Caco-2 (cell line): ENCODE data around the gene GFRA1. TPM values are rescaled to one million over a fixed set of nuclear protein-coding genes. Genes with fewer than 3 reads are reported as not detected.

Source experiments
- BruUV-seq: library from RNA; stranded (reverse); fragments of 400-500 nt; replicated peaks from 2 replicates; lab custom pipeline; 2021; lab: Mats Ljungman, UMichigan
- CTCF ChIA-PET: fragments of 300-600 bp; sonication (Branson Sonifier 250); formaldehyde crosslinking; loops from one replicate; lab custom pipeline; 2022; ENCODE audit warnings: antibody characterized with exemption; lab: Charles Lee
- POLR2A ChIA-PET: fragments of 300-600 bp; sonication (Branson Sonifier 250); formaldehyde crosslinking; loops from one replicate; lab custom pipeline; 2022; ENCODE audit warnings: antibody characterized with exemption; lab: Charles Lee
- DNase-seq, 2 experiments: peaks; one replicate each; pipeline versions ENCODE4 v3.0.0 to v3.0.0-alpha.2; 2020 to 2022
- H3K27me3 ChIP-seq: replicated peaks from 2 replicates; pipeline ENCODE4 v1.6.0; 2011; ENCODE audit warnings: low read length; ENCODE audit not compliant: control insufficient read depth, insufficient read depth
- H3K36me3 ChIP-seq: 2 replicates; pipeline ENCODE4 v1.5.1; 2011; ENCODE audit warnings: low read length; ENCODE audit not compliant: control insufficient read depth, insufficient read depth
- H3K4me1 ChIP-seq: fragments of 250-450 bp; sonication (Bioruptor Pico); 2 replicates; pipeline ENCODE4 v1.5.1; 2020; ENCODE audit warnings: mild to moderate bottlenecking
- H3K4me3 ChIP-seq: 2 replicates; pipeline ENCODE4 v1.5.1; 2011; ENCODE audit warnings: low read depth, mild to moderate bottlenecking, control low read depth, low read length
- H3K9me3 ChIP-seq: fragments of 250-450 bp; sonication (Bioruptor Pico); 2 replicates; pipeline ENCODE4 v1.5.1; 2020; ENCODE audit warnings: mild to moderate bottlenecking, moderate library complexity
- H3K27ac Mint-ChIP-seq: one replicate; pipeline ENCODE4 v1.8.0; 2022; ENCODE audit warnings: mixed read lengths; ENCODE audit not compliant: unreplicated experiment
- H3K27me3 Mint-ChIP-seq: one replicate; pipeline ENCODE4 v1.8.0; 2022; ENCODE audit warnings: mixed read lengths; ENCODE audit not compliant: insufficient read depth, unreplicated experiment
- H3K36me3 Mint-ChIP-seq: one replicate; pipeline ENCODE4 v1.8.0; 2022; ENCODE audit warnings: mild to moderate bottlenecking, mixed read lengths; ENCODE audit not compliant: insufficient read depth, unreplicated experiment
- H3K4me1 Mint-ChIP-seq: one replicate; pipeline ENCODE4 v1.8.0; 2022; ENCODE audit warnings: low read depth, mixed read lengths; ENCODE audit not compliant: unreplicated experiment
- H3K4me3 Mint-ChIP-seq: one replicate; pipeline ENCODE4 v1.8.0; 2022; ENCODE audit warnings: mild to moderate bottlenecking, moderate library complexity, mixed read lengths; ENCODE audit not compliant: unreplicated experiment
- H3K9me3 Mint-ChIP-seq: one replicate; pipeline ENCODE4 v1.8.0; 2022; ENCODE audit warnings: mixed read lengths; ENCODE audit not compliant: unreplicated experiment
- intact Hi-C: fragments of 100-400 bp; cut with micrococcal nuclease; formaldehyde crosslinking; loops from one replicate; pipeline ENCODE4 v1.10.0; 2022; ENCODE audit not compliant: unreplicated experiment
- total RNA-seq: library from RNA; stranded (reverse); gene quantifications from 2 replicates; pipeline ENCODE4 v1.2.3, GENCODE V29; 2022
- TF ChIP-seq, protein P1 (sequence below), 2 experiments: fragments of 200-600 bp in 1 of 2; IDR thresholded peaks; 1 replicate in 1 of 2; 2 replicates in 1 of 2; pipeline versions ENCODE4 v1.5.1 to v1.8.0; 2011 to 2022; ENCODE audit warnings: antibody characterized with exemption in 1 of 2, control low read depth in 1 of 2, inconsistent platforms in 1 of 2, low read depth in 1 of 2, low read length in 1 of 2, mild to moderate bottlenecking in 1 of 2, moderate library complexity in 1 of 2; ENCODE audit not compliant: insufficient read depth in 1 of 2, severe bottlenecking in 1 of 2, unreplicated experiment in 1 of 2

The GFRA1 gene
- total RNA-seq, 1 experiment from 2014 or later, result not detected

DNA sequence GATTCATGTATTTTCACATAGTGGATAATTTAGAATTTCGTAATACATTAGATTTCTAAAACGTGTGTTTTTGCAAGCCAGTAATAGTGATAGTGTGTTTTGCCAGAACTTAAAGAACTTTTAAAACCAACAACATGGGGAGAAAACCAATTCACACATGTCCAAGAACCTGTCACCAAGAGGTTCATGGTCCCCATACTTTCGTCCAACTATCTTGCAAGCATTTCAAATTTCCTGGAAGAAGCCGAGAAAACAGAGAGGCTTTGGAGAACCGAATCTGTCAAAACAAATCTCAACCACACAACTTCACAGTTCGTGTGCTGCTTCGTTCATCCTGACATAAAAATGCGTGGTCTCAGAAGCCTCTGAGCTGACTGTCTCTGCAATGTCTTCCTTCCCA is 31.9 kb downstream of the GFRA1 start:
- Mint-ChIP-seq H3K4me1 (no peaks in the 10 kb centered on the region), H3K27me3 (peaks cover 6% of the 10 kb centered on the region), H3K27ac (no peak overlapping the region), H3K9me3 (no peaks in the 10 kb centered on the region), H3K4me3 (no peak overlapping the region), H3K36me3 (no peaks in the 10 kb centered on the region)
- Histone ChIP-seq H3K4me3 (no peak overlapping the region), H3K9me3 (no peaks in the 10 kb centered on the region), H3K27me3 (no peaks in the 10 kb centered on the region; the same call in 1 of the 2 replicates), H3K4me1 (no peaks in the 10 kb centered on the region), H3K36me3 (no peaks in the 10 kb centered on the region)
- ChIA-PET CTCF (no interaction called here), POLR2A (no interaction called here)
- TF ChIP-seq, protein P1, sequence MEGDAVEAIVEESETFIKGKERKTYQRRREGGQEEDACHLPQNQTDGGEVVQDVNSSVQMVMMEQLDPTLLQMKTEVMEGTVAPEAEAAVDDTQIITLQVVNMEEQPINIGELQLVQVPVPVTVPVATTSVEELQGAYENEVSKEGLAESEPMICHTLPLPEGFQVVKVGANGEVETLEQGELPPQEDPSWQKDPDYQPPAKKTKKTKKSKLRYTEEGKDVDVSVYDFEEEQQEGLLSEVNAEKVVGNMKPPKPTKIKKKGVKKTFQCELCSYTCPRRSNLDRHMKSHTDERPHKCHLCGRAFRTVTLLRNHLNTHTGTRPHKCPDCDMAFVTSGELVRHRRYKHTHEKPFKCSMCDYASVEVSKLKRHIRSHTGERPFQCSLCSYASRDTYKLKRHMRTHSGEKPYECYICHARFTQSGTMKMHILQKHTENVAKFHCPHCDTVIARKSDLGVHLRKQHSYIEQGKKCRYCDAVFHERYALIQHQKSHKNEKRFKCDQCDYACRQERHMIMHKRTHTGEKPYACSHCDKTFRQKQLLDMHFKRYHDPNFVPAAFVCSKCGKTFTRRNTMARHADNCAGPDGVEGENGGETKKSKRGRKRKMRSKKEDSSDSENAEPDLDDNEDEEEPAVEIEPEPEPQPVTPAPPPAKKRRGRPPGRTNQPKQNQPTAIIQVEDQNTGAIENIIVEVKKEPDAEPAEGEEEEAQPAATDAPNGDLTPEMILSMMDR (IDR thresholded peaks at IDR 0.05; ENCODE audit: insufficient read depth in 1 of 2, low read depth in 1 of 2, low read length in 1 of 2, severe bottlenecking in 1 of 2, unreplicated experiment in 1 of 2), result no peak
- BruUV-seq, result no TSS peak
- intact Hi-C loops, result no loop called here
- DNase-seq, result no peak

DNA sequence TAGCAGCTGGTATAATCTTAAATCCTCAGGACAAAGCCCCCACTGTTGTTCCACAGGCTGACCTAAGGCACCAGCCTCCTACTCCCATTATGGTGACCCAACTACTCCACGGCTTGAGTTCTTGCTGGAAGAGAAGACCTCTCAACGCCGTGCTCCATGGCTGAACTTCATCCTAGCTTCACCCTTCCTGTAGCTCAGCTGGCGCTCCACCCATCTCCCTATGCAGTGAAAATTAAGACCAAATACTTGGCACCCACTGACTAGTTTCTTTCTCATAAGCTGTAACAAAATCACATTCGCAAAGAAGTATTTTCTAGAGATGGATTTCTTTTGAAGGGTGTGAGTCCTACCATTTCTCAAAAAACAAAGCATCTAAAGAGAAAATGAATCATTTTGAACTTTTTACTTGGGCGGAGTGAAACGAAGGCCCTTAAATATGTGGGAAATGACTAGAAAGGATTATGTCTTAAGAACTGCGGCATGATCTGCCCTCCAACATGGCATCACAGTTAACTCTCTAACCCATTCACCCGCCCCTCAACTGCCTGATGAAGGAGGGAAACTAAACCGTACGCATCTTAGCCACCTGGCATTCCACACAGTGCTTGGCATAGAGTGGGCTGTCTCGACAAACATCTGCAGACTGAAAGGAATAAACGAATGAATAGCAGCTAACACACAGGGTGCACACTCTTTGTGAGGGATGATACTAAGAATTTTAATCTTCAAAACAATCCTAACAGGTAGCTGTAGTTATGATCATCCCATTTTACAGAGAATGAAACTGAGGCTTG is 32.7 kb downstream of the GFRA1 start:
- Histone ChIP-seq H3K27me3 (no peaks in the 10 kb centered on the region; the same call in 1 of the 2 replicates), H3K4me1 (no peaks in the 10 kb centered on the region), H3K36me3 (no peaks in the 10 kb centered on the region), H3K9me3 (no peaks in the 10 kb centered on the region), H3K4me3 (no peak overlapping the region)
- DNase-seq, result no peak
- intact Hi-C loops, result no loop called here
- Mint-ChIP-seq H3K36me3 (no peaks in the 10 kb centered on the region), H3K4me1 (no peaks in the 10 kb centered on the region), H3K27me3 (peaks cover 6% of the 10 kb centered on the region), H3K4me3 (no peak overlapping the region), H3K27ac (no peak overlapping the region), H3K9me3 (no peaks in the 10 kb centered on the region)
- ChIA-PET POLR2A (no interaction called here), CTCF (no interaction called here)
- BruUV-seq, result no TSS peak
- TF ChIP-seq, protein P1 (IDR thresholded peaks at IDR 0.05; ENCODE audit: insufficient read depth in 1 of 2, low read depth in 1 of 2, low read length in 1 of 2, severe bottlenecking in 1 of 2, unreplicated experiment in 1 of 2), result no peak

DNA sequence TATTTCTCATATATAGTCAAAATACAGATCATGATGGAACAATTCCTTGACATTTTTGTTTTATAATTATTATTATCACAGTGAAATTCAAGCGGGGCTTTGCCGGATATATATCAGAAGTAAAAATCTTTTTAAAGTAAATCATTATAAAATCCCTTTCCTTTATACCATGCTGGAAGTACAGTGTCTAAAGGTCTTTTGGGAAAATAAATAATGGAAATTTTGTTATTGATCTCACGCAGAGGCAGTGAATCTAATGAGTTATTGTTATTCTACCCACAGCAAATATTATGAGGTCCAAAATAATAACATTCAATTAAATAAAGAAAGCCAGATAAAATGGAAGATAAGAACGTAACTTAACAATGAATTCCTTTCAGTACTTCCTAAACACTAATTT is 33.8 kb downstream of the GFRA1 start:
- Mint-ChIP-seq H3K4me1 (no peaks in the 10 kb centered on the region), H3K27ac (no peak overlapping the region), H3K9me3 (no peaks in the 10 kb centered on the region), H3K4me3 (no peak overlapping the region), H3K27me3 (peaks cover 6% of the 10 kb centered on the region), H3K36me3 (no peaks in the 10 kb centered on the region)
- Histone ChIP-seq H3K9me3 (no peaks in the 10 kb centered on the region), H3K4me1 (no peaks in the 10 kb centered on the region), H3K36me3 (no peaks in the 10 kb centered on the region), H3K27me3 (no peaks in the 10 kb centered on the region; the same call in 1 of the 2 replicates), H3K4me3 (no peak overlapping the region)
- BruUV-seq, result no TSS peak
- TF ChIP-seq, protein P1 (IDR thresholded peaks at IDR 0.05; ENCODE audit: insufficient read depth in 1 of 2, low read depth in 1 of 2, low read length in 1 of 2, severe bottlenecking in 1 of 2, unreplicated experiment in 1 of 2), result no peak
- no peak for DNase-seq
- CTCF ChIA-PET, result no interaction called here
- POLR2A ChIA-PET, result no interaction called here
- intact Hi-C loops, result no loop called here
